IPS-15b (cell line): ENCODE data around the gene ST3GAL4.

ENCODE experiments used
- H3K27me3 ChIP-seq: one replicate; pipeline ENCODE4 v1.6.1; 2013; ENCODE audit warnings: low read length; ENCODE audit not compliant: control insufficient read depth, insufficient read depth
- H3K36me3 ChIP-seq: one replicate; pipeline ENCODE4 v1.6.1; 2013; ENCODE audit warnings: low read length; ENCODE audit not compliant: control insufficient read depth, insufficient read depth
- H3K4me1 ChIP-seq: one replicate; pipeline ENCODE4 v1.6.1; 2013; ENCODE audit warnings: mild to moderate bottlenecking, low read length; ENCODE audit not compliant: control insufficient read depth, insufficient read depth
- H3K4me3 ChIP-seq: one replicate; pipeline ENCODE4 v1.5.1; 2013; ENCODE audit warnings: low read depth, low read length
- H3K9ac ChIP-seq: one replicate; pipeline ENCODE4 v1.6.1; 2013; ENCODE audit warnings: low read depth, mild to moderate bottlenecking, low read length
- H3K9me3 ChIP-seq: one replicate; pipeline ENCODE4 v1.6.1; 2013; ENCODE audit warnings: mild to moderate bottlenecking, low read length; ENCODE audit not compliant: control insufficient read depth, insufficient read depth

ST3GAL4 gene

DNA sequence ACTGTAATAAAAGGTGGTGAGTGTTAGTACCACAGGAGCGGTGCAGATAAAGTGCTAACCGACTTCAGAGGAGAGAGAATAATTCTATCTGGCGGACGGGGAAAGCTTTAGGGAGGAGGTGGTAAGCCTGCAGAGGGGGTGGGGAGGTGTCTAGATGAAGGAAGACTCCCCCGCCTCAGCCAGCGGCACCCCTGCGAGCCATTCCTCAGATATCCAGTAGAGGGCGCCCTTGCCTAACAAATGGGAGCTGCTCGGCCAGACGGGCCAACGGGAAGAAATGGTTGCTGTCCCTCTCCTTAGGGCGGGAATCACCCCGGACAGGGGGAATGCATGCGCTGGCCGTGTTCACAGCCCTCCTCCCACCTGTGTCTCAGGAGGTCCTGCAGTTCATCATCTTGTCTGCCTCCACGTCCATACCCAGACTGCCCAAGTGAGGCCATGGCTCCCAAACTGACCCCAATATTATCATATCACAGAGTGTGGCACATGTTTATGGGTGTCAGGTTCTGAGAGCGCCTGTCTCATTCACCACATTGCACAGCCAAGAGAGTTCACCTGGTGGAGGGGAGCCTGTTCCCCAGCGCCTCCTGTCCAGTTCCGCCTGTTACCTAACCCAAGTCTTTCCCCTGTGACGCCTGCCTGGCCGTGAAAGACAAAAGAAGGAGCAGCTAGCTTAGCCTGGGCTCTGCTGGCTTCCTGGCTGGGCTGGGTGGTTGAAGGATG is 85.5 kb downstream of the ST3GAL4 start:
- H3K9me3 ChIP-seq, result no peaks in the 10 kb centered on the region
- no peaks in the 10 kb centered on the region for H3K27me3 ChIP-seq
- H3K4me3 ChIP-seq, result peak overlapping the region; percentile 21
- H3K36me3 ChIP-seq, result no peaks in the 10 kb centered on the region
- peaks cover 10% of the 10 kb centered on the region for H3K4me1 ChIP-seq
- no peak overlapping the region for H3K9ac ChIP-seq

DNA sequence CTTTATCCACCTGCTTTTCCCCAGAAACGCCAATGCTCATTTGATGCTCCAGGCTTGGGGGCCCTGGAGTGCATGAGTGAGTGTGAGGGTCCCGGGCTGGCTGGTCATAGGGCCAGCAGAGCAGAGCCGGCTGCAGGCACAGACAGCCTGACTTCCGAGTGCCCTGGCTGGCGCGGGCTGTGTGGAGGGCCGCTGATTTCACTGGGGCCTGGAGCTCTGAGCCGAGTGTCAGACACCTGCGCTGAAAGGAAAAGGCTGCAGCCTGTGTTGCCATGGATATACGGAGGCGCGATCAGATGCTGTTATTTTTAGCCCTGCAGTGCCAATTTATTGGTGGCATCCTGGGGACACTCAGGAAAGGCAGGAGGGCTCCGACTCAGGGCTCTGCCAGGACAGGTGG is 87.6 kb downstream of the ST3GAL4 start:
- Histone ChIP-seq H3K9ac (no peak overlapping the region), H3K27me3 (no peaks in the 10 kb centered on the region), H3K9me3 (no peaks in the 10 kb centered on the region), H3K36me3 (no peaks in the 10 kb centered on the region), H3K4me1 (peaks cover 10% of the 10 kb centered on the region), H3K4me3 (no peak overlapping the region)

DNA sequence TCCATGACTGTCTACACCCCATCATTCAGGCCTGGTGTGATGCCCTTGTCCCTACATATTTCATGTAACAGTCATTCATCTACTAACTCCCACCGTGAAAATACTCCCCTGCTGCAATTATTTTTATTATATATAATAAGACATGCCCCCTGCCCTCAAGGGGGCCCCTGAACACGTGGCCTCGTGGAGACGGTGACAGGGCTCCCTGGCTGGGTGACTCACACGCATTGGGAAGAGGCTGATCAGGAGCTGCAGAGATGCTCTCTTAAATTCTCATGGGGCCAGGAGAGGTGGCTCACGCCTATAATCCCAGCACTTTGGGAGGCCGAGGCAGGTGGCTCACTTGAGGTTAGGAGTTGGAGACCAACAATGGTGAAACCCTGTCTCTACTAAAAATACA is 88.6 kb downstream of the ST3GAL4 start:
- peaks cover 10% of the 10 kb centered on the region for H3K4me1 ChIP-seq
- no peaks in the 10 kb centered on the region for H3K36me3 ChIP-seq
- H3K9me3 ChIP-seq, result no peaks in the 10 kb centered on the region
- H3K9ac ChIP-seq, result no peak overlapping the region
- no peaks in the 10 kb centered on the region for H3K27me3 ChIP-seq
- H3K4me3 ChIP-seq, result no peak overlapping the region

DNA sequence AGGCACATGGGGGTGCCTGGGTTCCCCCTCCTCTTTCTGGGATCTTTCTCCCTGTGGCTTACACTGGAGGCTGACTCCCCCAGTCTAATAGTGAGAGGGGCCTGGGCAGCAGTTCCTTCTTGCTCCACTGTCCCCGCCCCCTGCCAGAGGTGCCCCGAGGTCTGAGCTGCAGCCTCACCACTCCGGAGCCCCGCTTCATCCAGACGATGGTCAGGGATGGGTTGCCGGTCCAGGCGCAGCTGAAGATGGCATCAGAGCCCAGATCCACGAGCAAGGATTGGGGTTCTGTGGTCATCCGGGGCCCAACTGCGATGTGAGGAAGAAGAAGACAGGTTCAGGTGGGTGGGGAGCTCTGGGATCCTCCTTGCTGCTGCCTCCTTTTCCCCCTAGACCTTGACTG is 91.1 kb downstream of the ST3GAL4 start:
- Histone ChIP-seq H3K36me3 (no peaks in the 10 kb centered on the region), H3K4me1 (no peaks in the 10 kb centered on the region), H3K9ac (no peak overlapping the region), H3K27me3 (no peaks in the 10 kb centered on the region), H3K4me3 (no peak overlapping the region), H3K9me3 (no peaks in the 10 kb centered on the region)

DNA sequence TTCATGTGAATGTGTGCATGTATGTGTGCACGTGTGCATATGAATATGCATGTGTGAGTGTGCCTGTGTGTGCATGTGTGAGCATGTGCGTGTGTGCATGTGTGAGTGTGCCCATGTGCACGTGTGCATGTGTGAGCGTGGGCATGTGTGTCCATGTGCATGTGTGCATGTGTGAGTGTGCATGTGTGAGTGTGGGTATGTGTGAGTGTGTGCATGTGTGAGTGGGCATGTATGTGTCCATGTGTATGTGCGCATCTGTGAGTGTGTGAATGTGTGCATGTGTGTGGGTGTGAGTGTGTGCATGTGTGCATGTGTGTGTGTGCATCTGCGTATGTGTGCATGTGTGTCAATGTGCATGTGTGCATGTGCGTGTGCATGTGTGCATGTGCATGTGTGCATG is 94.7 kb downstream of the ST3GAL4 start:
- Histone ChIP-seq H3K4me3 (no peak overlapping the region), H3K27me3 (no peaks in the 10 kb centered on the region), H3K4me1 (no peaks in the 10 kb centered on the region), H3K36me3 (no peaks in the 10 kb centered on the region), H3K9ac (no peak overlapping the region), H3K9me3 (no peaks in the 10 kb centered on the region)

DNA sequence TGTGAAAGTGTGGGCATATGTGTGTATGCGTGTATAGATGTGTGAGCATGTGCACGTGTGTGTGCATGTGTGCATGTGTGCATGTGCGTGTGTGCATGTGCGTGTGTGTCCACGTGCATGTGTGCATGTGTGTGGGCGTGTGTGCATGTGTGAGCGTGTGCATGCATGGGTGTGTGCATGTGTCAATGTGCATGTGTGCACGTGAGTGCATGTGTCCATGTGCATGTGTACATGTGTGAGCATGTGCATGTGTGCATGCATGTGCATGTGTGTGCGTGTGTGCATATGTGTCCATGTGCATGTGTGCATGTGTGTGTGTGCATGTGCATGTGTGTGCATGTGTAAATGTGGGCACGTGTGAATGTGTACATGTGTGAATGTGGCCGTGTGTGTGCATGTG is 95.3 kb downstream of the ST3GAL4 start:
- Histone ChIP-seq H3K4me1 (no peaks in the 10 kb centered on the region), H3K9me3 (no peaks in the 10 kb centered on the region), H3K9ac (no peak overlapping the region), H3K36me3 (no peaks in the 10 kb centered on the region), H3K27me3 (no peaks in the 10 kb centered on the region), H3K4me3 (no peak overlapping the region)

DNA sequence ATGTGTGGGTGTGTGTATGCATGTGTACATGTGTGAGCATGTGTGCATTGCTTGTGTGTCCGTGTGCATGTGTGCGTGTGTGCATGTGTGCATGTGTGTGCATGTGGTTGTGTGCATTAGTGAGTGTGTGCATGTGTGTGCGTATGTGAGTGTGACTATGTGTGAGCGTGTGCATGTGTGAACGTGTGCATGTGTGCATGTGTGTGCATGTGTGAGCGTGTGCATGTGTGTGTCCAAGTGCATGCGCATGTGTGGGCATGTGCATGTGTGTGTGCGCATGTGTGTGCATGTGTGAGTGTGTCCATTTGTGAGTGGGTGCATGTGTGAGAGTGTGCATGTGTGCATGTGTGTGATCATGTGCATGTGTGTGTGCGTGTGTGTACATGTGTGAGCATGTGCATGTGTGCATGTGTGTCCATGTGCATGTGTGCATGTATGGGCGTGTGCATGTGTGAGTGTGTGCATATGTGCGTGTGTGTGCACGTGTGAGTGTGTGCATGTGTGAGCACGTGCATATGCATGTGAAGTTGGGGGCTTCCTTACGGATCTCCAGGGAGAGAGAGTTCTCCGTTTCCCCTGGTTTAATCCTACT is 95.8 kb downstream of the ST3GAL4 start:
- Histone ChIP-seq H3K36me3 (no peaks in the 10 kb centered on the region), H3K4me3 (no peak overlapping the region), H3K9me3 (no peaks in the 10 kb centered on the region), H3K9ac (no peak overlapping the region), H3K4me1 (no peaks in the 10 kb centered on the region), H3K27me3 (no peaks in the 10 kb centered on the region)

DNA sequence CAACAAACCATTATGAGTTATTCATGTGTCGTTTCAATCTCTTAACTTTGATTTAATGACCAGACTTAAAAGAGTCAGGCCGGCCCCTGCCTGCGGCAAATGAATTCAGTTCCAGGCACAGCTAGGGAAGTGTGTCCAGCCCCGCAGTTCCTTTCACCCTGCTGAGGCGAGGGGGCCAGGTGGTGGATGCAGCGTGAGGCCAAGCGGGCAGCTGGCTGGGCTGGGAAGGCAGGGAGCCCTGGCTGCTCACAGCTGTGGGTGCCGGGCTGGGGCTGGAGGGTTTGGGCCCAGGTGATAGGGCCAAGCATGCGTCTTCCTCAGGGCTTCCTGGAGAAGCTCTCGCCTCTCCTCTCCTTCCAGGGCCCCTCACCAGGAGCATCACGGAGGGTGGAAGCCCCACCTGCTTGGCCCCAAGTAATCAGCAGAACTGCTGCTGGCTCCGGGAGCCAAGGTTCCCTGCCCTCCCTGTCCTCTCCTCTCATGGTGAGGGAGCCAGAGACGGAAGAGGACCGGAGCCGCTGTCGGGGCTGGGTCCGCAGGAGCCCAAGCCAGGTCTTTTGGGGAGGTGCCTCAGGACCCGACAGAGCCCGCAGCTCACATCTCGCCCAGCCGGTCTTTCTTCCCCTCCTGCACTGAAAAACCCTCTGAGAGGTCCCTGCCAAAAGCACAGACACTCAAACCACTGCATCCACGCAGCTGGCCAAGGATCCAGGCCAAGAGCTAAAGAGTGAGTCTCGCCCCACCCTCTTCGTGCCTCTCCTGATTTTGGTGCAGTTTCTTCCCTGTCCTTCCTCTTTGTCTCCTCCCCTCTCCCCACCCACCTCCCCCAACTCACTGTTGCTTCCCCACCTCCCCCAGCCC is 97.0 kb downstream of the ST3GAL4 start:
- H3K36me3 ChIP-seq, result no peaks in the 10 kb centered on the region
- no peak overlapping the region for H3K4me3 ChIP-seq
- no peaks in the 10 kb centered on the region for H3K27me3 ChIP-seq
- no peaks in the 10 kb centered on the region for H3K9me3 ChIP-seq
- no peak overlapping the region for H3K9ac ChIP-seq
- H3K4me1 ChIP-seq, result no peaks in the 10 kb centered on the region

DNA sequence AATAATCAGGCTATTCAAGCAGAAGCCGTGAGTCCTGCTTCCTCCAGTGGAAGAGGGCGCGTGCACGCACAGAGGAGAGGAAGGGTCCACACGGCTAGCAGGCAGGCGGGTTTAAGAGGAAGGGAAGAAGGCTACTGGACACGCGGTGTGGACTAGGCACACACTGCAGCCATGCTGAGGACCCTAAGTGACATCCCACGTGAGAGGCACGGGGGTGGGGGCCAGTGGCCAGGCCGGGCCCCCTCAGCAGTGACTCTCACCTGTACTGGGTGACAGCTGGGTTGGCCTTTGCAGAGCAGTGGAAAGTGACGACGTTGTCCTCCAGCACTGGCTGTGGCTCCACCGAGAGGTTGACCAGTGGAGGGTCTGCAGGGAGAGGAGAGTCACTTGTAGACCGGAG is 100.6 kb downstream of the ST3GAL4 start:
- Histone ChIP-seq H3K27me3 (no peaks in the 10 kb centered on the region), H3K9ac (no peak overlapping the region), H3K36me3 (no peaks in the 10 kb centered on the region), H3K4me3 (no peak overlapping the region), H3K4me1 (no peaks in the 10 kb centered on the region), H3K9me3 (no peaks in the 10 kb centered on the region)

DNA sequence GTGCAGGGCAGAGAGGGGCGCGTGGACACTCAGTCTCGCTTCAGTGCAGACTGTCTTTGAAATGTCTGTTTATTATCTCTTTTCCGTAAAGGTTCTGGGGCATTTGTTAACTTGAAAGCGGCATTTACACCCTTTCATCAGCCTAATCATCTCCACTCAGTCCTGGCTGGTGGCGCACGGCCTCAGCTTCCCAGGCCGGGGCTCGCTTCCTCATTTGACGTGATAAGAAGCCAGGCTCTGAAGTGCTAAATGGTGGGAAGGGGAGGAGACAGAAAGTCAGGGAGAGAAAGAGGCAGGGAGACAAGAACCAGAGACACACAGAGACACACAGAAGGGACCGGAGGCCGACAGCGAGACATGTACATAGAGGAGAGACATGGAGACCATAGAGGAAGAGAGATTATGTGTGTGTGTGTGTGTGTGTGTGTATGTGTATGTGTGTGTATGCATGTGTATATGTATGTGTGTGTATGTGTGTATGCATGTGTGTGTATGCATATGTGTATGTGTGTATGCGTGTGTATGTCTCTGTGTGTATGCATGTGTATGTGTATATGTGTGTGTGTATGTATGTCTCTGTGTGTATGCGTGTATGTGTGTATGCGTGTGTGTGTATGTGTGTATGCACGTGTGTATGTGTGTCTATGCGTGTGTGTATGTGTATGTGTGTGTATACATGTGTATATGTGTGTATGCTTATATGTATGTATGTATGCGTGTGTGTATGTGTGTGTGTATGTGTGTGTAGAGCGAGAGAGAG is 101.5 kb downstream of the ST3GAL4 start:
- no peaks in the 10 kb centered on the region for H3K27me3 ChIP-seq
- H3K36me3 ChIP-seq, result no peaks in the 10 kb centered on the region
- H3K4me1 ChIP-seq, result no peaks in the 10 kb centered on the region
- H3K9ac ChIP-seq, result no peak overlapping the region
- H3K4me3 ChIP-seq, result no peak overlapping the region
- no peaks in the 10 kb centered on the region for H3K9me3 ChIP-seq

DNA sequence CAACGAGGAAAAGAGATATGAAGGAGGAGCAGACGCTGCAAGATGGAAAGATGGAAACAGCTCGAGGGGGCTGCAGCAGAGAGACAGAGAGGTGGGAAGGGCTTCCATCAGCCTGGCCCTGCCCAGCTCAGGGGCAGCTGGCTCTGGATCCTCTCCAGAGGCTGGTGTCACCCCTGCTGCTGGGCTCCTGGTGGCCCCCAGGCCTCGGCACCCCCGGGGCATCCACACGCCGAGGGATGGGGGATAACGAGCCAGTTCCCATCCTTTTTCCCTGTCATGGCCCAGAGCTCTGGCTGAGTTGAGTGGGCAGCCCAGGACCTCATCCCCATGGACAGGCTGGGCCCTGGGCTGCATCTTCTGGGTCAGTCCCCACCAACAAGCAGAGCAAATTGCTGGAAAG is 102.3 kb downstream of the ST3GAL4 start:
- Histone ChIP-seq H3K9me3 (no peaks in the 10 kb centered on the region), H3K4me3 (no peak overlapping the region), H3K4me1 (no peaks in the 10 kb centered on the region), H3K36me3 (no peaks in the 10 kb centered on the region), H3K9ac (no peak overlapping the region), H3K27me3 (no peaks in the 10 kb centered on the region)
